GM12892 (cell line): Measurements from ENCODE around the gene ARRDC3.

ENCODE experiments used
- POLR2A ChIP-seq: IDR thresholded peaks from 2 replicates; pipeline ENCODE4 v1.6.1; 2011; ENCODE audit warnings: low read depth, low read length, control low read depth
- POLR2AphosphoS5 ChIP-seq: IDR thresholded peaks from 2 replicates; pipeline ENCODE4 v1.6.1; 2011; ENCODE audit warnings: low read depth, low read length, control low read depth

GRCh38 chr5:91420879-91421278 lies 37.8 kb upstream of the ARRDC3 start:
- no peak for TF ChIP-seq POLR2A
- no peak for TF ChIP-seq POLR2AphosphoS5
